GM23338 (cell line): ENCODE measurements around the gene PSKH1. TPM values are rescaled to one million over a fixed set of nuclear protein-coding genes. Genes with fewer than 3 reads are reported as not detected.

ENCODE experiments used
- ATAC-seq: fragments of 200-7000 bp; cut with Tn5 transposase; 3 replicates; pipeline ENCODE4 v1.9.1; 2020
- DNase-seq: peaks from one replicate; pipeline ENCODE4 v3.0.0-alpha.2; 2015; ENCODE audit warnings: low spot score
- H2AFZ ChIP-seq: fragments of 200-600 bp; sonication (generic); 2 replicates; pipeline ENCODE4 v1.8.0; 2016; ENCODE audit warnings: antibody characterized with exemption, mild to moderate bottlenecking, moderate library complexity
- H3F3A ChIP-seq: fragments of 200-600 bp; sonication (generic); replicated peaks from 2 replicates; pipeline ENCODE4 v1.8.0; 2017; ENCODE audit warnings: antibody characterized with exemption, mixed run types, low read depth
- H3K27ac ChIP-seq: fragments of 200-600 bp; sonication (generic); 2 replicates; pipeline ENCODE4 v1.6.1; 2016; ENCODE audit warnings: low read depth
- H3K27me3 ChIP-seq: fragments of 200-600 bp; sonication (generic); 2 replicates; pipeline ENCODE4 v1.8.0; 2016; ENCODE audit warnings: mild to moderate bottlenecking, mixed run types, moderate library complexity; ENCODE audit not compliant: insufficient read depth
- H3K36me3 ChIP-seq: fragments of 200-600 bp; sonication (generic); 2 replicates; pipeline ENCODE4 v1.8.0; 2016; ENCODE audit warnings: mild to moderate bottlenecking; ENCODE audit not compliant: insufficient read depth
- H3K4me1 ChIP-seq: fragments of 200-600 bp; sonication (generic); 2 replicates; pipeline ENCODE4 v1.8.0; 2016; ENCODE audit warnings: mild to moderate bottlenecking, moderate library complexity; ENCODE audit not compliant: insufficient read depth
- H3K4me2 ChIP-seq: fragments of 200-600 bp; sonication (generic); 2 replicates; pipeline ENCODE4 v1.7.1; 2017; ENCODE audit warnings: mixed run types
- H3K4me3 ChIP-seq: fragments of 200-600 bp; sonication (generic); 2 replicates; pipeline ENCODE4 v1.6.1; 2016; ENCODE audit warnings: mixed run types
- H3K79me2 ChIP-seq: fragments of 200-600 bp; sonication (generic); replicated peaks from 2 replicates; pipeline ENCODE4 v1.8.0; 2017; ENCODE audit warnings: mild to moderate bottlenecking; ENCODE audit not compliant: insufficient read depth
- H3K9me2 ChIP-seq: fragments of 200-600 bp; sonication (generic); 2 replicates; pipeline ENCODE4 v1.8.0; 2017; ENCODE audit not compliant: insufficient read depth
- H4K20me1 ChIP-seq: fragments of 200-600 bp; sonication (generic); replicated peaks from 2 replicates; pipeline ENCODE4 v1.8.0; 2017; ENCODE audit warnings: mild to moderate bottlenecking; ENCODE audit not compliant: insufficient read depth
- H3K27ac Mint-ChIP-seq: 2 replicates; pipeline ENCODE4 v1.8.0; 2020; ENCODE audit warnings: inconsistent platforms, mild to moderate bottlenecking, moderate library complexity, mixed read lengths
- H3K27me3 Mint-ChIP-seq: 3 replicates; pipeline ENCODE4 v1.8.0; 2022; ENCODE audit warnings: low read depth, mild to moderate bottlenecking, moderate library complexity, mixed read lengths, inconsistent platforms; ENCODE audit not compliant: insufficient read depth, poor library complexity
- H3K36me3 Mint-ChIP-seq: 3 replicates; pipeline ENCODE4 v1.8.0; 2021; ENCODE audit warnings: low read depth, mild to moderate bottlenecking, inconsistent platforms, moderate library complexity, mixed read lengths
- H3K4me1 Mint-ChIP-seq: 3 replicates; pipeline ENCODE4 v1.8.0; 2020; ENCODE audit warnings: mild to moderate bottlenecking, inconsistent platforms, mixed read lengths
- H3K4me3 Mint-ChIP-seq: 3 replicates; pipeline ENCODE4 v1.8.0; 2021; ENCODE audit warnings: moderate library complexity, mild to moderate bottlenecking, inconsistent platforms, mixed read lengths
- H3K9me3 Mint-ChIP-seq: 3 replicates; pipeline ENCODE4 v1.8.0; 2020; ENCODE audit warnings: moderate library complexity, mild to moderate bottlenecking, inconsistent platforms, mixed read lengths
- EZH2phosphoT487 ChIP-seq: fragments of 200-600 bp; sonication (generic); IDR thresholded peaks from one replicate; pipeline ENCODE4 v1.8.1; 2018; ENCODE audit warnings: antibody characterized with exemption; ENCODE audit not compliant: unreplicated experiment
- JUNB ChIP-seq: IDR thresholded peaks from one replicate; pipeline ENCODE4 v1.6.1; 2016; ENCODE audit warnings: antibody characterized with exemption; ENCODE audit not compliant: unreplicated experiment
- NANOG ChIP-seq: IDR thresholded peaks from 2 replicates; pipeline ENCODE4 v1.6.1; 2016; ENCODE audit warnings: antibody characterized with exemption, borderline replicate concordance
- REST ChIP-seq: IDR thresholded peaks from one replicate; pipeline ENCODE4 v1.6.1; 2018; ENCODE audit warnings: antibody characterized with exemption; ENCODE audit not compliant: unreplicated experiment
- STAT1 ChIP-seq: IDR thresholded peaks from one replicate; pipeline ENCODE4 v1.6.1; 2016; ENCODE audit warnings: antibody characterized with exemption; ENCODE audit not compliant: unreplicated experiment
- ZNF462 ChIP-seq: fragments of 250-450 bp; sonication (Bioruptor Pico); IDR thresholded peaks from 2 replicates; pipeline ENCODE4 v1.5.0; 2020; ENCODE audit warnings: mild to moderate bottlenecking, moderate library complexity
- polyA plus RNA-seq: library from polyadenylated mRNA; unstranded; fragments of >200 nt; fragmentation: Nextera tagmentation; extraction: Ambion mirVana; gene quantifications from 2 replicates; pipeline ENCODE4 v1.2.1, GENCODE V29; 2016
- total RNA-seq: library from RNA; depleted of rRNA; stranded (reverse); fragments of >200 nt; shearing (Covaris generic); gene quantifications from 2 replicates; pipeline ENCODE4 v1.2.3, GENCODE V29; 2014

The PSKH1 gene
- total and polyA plus RNA-seq, 2 experiments from 2014 or later, result 14.3 to 23.9 TPM

GRCh38 chr16:67885976-67886375 lies 7.1 kb upstream of the PSKH1 start (continued):
- no peak for TF ChIP-seq ZNF462 (CRISPR knock-in tag)

GRCh38 chr16:67886387-67886786 lies 6.7 kb upstream of the PSKH1 start:
- H4K20me1 ChIP-seq, result no peaks in the 10 kb centered on the region; the same call in 1 of the 2 replicates
- H3K9me2 ChIP-seq, result no peaks in the 10 kb centered on the region
- no peaks in the 10 kb centered on the region for H3K27me3 ChIP-seq
- Mint-ChIP-seq H3K4me3 (peak overlapping the region; percentile 43), H3K36me3 (peaks cover 21% of the 10 kb centered on the region), H3K27me3 (peaks cover 9% of the 10 kb centered on the region), H3K4me1 (peaks cover 22% of the 10 kb centered on the region), H3K27ac (peak overlapping the region; percentile 89), H3K9me3 (no peaks in the 10 kb centered on the region; the same call in 2 of the 3 replicates)
- DNase-seq, result peak; percentile 51
- H3F3A ChIP-seq, result peaks cover 26% of the 10 kb centered on the region; the same call in 1 of the 2 replicates
- peak overlapping the region; percentile 55; the same call in 1 of the 2 replicates for H3K27ac ChIP-seq
- ATAC-seq, result peak; percentile 3
- H3K79me2 ChIP-seq, result no peaks in the 10 kb centered on the region
- H3K4me2 ChIP-seq, result peak overlapping the region; percentile 89; the same call in 1 of the 2 replicates
- no peak overlapping the region for H3K4me3 ChIP-seq
- H3K36me3 ChIP-seq, result no peaks in the 10 kb centered on the region
- no peak for TF ChIP-seq ZNF462 (CRISPR knock-in tag)
- no peak for TF ChIP-seq EZH2phosphoT487
- no peak for TF ChIP-seq STAT1
- TF ChIP-seq JUNB, result no peak
- no peak for TF ChIP-seq NANOG
- no peak for TF ChIP-seq REST
- no peak overlapping the region; the same call in 1 of the 2 replicates for H2AFZ ChIP-seq
- peaks cover 26% of the 10 kb centered on the region for H3K4me1 ChIP-seq
